Fibroblast of villous mesenchyme (primary cell): Measurements from ENCODE around the gene SATB1. TPM values are rescaled to one million over a fixed set of nuclear protein-coding genes. Genes with fewer than 3 reads are reported as not detected.

Source experiments
- DNase-seq: peaks from one replicate; pipeline ENCODE4 v3.0.0-alpha.2; 2010; ENCODE audit warnings: low read depth
- H3K4me3 ChIP-seq: 2 replicates; pipeline ENCODE4 v1.5.1; 2011; ENCODE audit warnings: low read depth, mild to moderate bottlenecking, low read length
- CTCF ChIP-seq: IDR thresholded peaks from 2 replicates; pipeline ENCODE4 v1.5.1; 2012; ENCODE audit warnings: low read depth, mild to moderate bottlenecking, low read length; ENCODE audit not compliant: insufficient read depth
- total RNA-seq: library from RNA; depleted of rRNA; stranded (reverse); fragments of >200 nt; gene quantifications from 2 replicates; pipeline ENCODE4 v1.2.3, GENCODE V29; 2012

SATB1 gene
- total RNA-seq, 1 donor, result 17.7 TPM

- no peak overlapping the region for H3K4me3 ChIP-seq
- no peak for DNase-seq
- TF ChIP-seq CTCF, result no peak
Measured at GRCh38 chr3:18351069-18351628, 74.0 kb downstream of the SATB1 start.

- no peak overlapping the region for H3K4me3 ChIP-seq
- DNase-seq, result no peak
- no peak for TF ChIP-seq CTCF
Measured at GRCh38 chr3:18349197-18349798, 75.8 kb downstream of the SATB1 start.

- DNase-seq, result no peak
- no peak overlapping the region for H3K4me3 ChIP-seq
- no peak for TF ChIP-seq CTCF
Measured at GRCh38 chr3:18346097-18346496, 79.0 kb downstream of the SATB1 start.

GRCh38 chr3:18345015-18345367 is 80.1 kb downstream of the SATB1 start:
- DNase-seq, result no peak
- no peak for TF ChIP-seq CTCF
- no peak overlapping the region for H3K4me3 ChIP-seq

- no peak for DNase-seq
- H3K4me3 ChIP-seq, result no peak overlapping the region
- TF ChIP-seq CTCF, result no peak
Measured at GRCh38 chr3:18344306-18345014, 80.7 kb downstream of the SATB1 start.

- no peak for TF ChIP-seq CTCF
- no peak for DNase-seq
- H3K4me3 ChIP-seq, result no peak overlapping the region
Measured at GRCh38 chr3:18343809-18344208, 81.3 kb downstream of the SATB1 start.
